ENCODE measurements around the gene ZDHHC11. TPM values are rescaled to one million over a fixed set of nuclear protein-coding genes. Genes with fewer than 3 reads are reported as not detected.
A peak's percentile ranks its signal among the peaks of the same experiment; 100 is the strongest.
"Not testable (repeated sequence)": the region's sequence is repeated elsewhere in the genome, so short reads cannot be mapped to it uniquely, and the experiment has no call there.

The ZDHHC11 gene
- total RNA-seq, 2 donors from 2014 or later, result 4.7 to 10.9 TPM

GRCh38 chr5:856531-857425, 6.0 kb upstream of the ZDHHC11 start:
- no peaks in the 10 kb centered on the region for H3K9me3 ChIP-seq
- H3K4me1 ChIP-seq, result no peaks in the 10 kb centered on the region
- H3K27me3 ChIP-seq, result no peaks in the 10 kb centered on the region
- no peak for TF ChIP-seq CTCF (IDR thresholded peaks at IDR 0.05)
- TF ChIP-seq POLR2A (IDR thresholded peaks at IDR 0.05), result no peak
- ATAC-seq (no peak), DNase-seq (peak in 1 of 4 donors; percentile 3)
- 78 to 83% methylated on average over 11 to 16 of the region's 16 CpGs for WGBS, 2 donors
- no peaks in the 10 kb centered on the region for H3K36me3 ChIP-seq (replicated peaks in 1 of 2; ENCODE audit: insufficient read depth in 1 of 2, low read depth in 2 of 2)
- intact Hi-C loops (cut with DNase I), result no loop called here
- no peak overlapping the region for H3K4me3 ChIP-seq
- no peak overlapping the region for H3K27ac ChIP-seq

GRCh38 chr5:855771-856530, 5.2 kb upstream of the ZDHHC11 start:
- no peaks in the 10 kb centered on the region for H3K36me3 ChIP-seq (replicated peaks in 1 of 2; ENCODE audit: insufficient read depth in 1 of 2, low read depth in 2 of 2)
- intact Hi-C loops (cut with DNase I), result no loop called here
- H3K9me3 ChIP-seq, result no peaks in the 10 kb centered on the region
- H3K27ac ChIP-seq, result no peak overlapping the region
- TF ChIP-seq CTCF (IDR thresholded peaks at IDR 0.05), result no peak
- no peak for TF ChIP-seq POLR2A (IDR thresholded peaks at IDR 0.05)
- no peaks in the 10 kb centered on the region for H3K4me1 ChIP-seq
- no peak overlapping the region for H3K4me3 ChIP-seq
- DNase-seq, result peak in 2 of 4 donors; percentile 3 to 11
- WGBS, 2 donors, result 66 to 72% methylated on average over 21 of the region's 21 CpGs
- H3K27me3 ChIP-seq, result no peaks in the 10 kb centered on the region
- ATAC-seq, result no peak

- peak in 1 of 4 donors; percentile 5 for DNase-seq
- H3K9me3 ChIP-seq, result no peaks in the 10 kb centered on the region
- 78 to 80% methylated on average over 29 to 30 of the region's 32 CpGs for WGBS, 2 donors
- no peak overlapping the region for H3K27ac ChIP-seq
- H3K27me3 ChIP-seq, result no peaks in the 10 kb centered on the region
- H3K36me3 ChIP-seq (replicated peaks in 1 of 2; ENCODE audit: insufficient read depth in 1 of 2, low read depth in 2 of 2), result no peaks in the 10 kb centered on the region
- ATAC-seq, result no peak
- no peak overlapping the region for H3K4me3 ChIP-seq
- TF ChIP-seq CTCF (IDR thresholded peaks at IDR 0.05), result no peak
- no peak for TF ChIP-seq POLR2A (IDR thresholded peaks at IDR 0.05)
- H3K4me1 ChIP-seq, result no peaks in the 10 kb centered on the region
- intact Hi-C loops (cut with DNase I), result no loop called here
Measured at GRCh38 chr5:854966-855743, 4.4 kb upstream of the ZDHHC11 start.

- H3K27me3 ChIP-seq, result no peaks in the 10 kb centered on the region
Measured at GRCh38 chr5:854217-854616, 3.4 kb upstream of the ZDHHC11 start.

GRCh38 chr5:853416-854090, 2.8 kb upstream of the ZDHHC11 start:
- H3K4me1 ChIP-seq; H3K9me3 ChIP-seq; H3K36me3 ChIP-seq (replicated peaks in 1 of 2; ENCODE audit: insufficient read depth in 1 of 2, low read depth in 2 of 2); intact Hi-C loops (cut with DNase I); H3K27ac ChIP-seq; ATAC-seq; H3K27me3 ChIP-seq; H3K4me3 ChIP-seq: not testable (repeated sequence)
- DNase-seq, result peak in 1 of 4 donors; percentile 8
- 64 to 71% methylated on average over 14 to 18 of the region's 18 CpGs for WGBS, 2 donors

More at GRCh38 chr5:854217-854616, 3.4 kb upstream of the ZDHHC11 start:
- ATAC-seq (no peak), DNase-seq (peak in 1 of 4 donors; percentile 9)
- H3K4me3 ChIP-seq, result no peak overlapping the region
- H3K4me1 ChIP-seq, result no peaks in the 10 kb centered on the region
- no peak for TF ChIP-seq POLR2A (IDR thresholded peaks at IDR 0.05)
- TF ChIP-seq CTCF (IDR thresholded peaks at IDR 0.05), result no peak
- no peaks in the 10 kb centered on the region for H3K9me3 ChIP-seq
- 64% methylated on average over 10 to 13 of the region's 13 CpGs for WGBS, 2 donors
- no peaks in the 10 kb centered on the region for H3K36me3 ChIP-seq (replicated peaks in 1 of 2; ENCODE audit: insufficient read depth in 1 of 2, low read depth in 2 of 2)
- intact Hi-C loops (cut with DNase I), result no loop called here
- no peak overlapping the region for H3K27ac ChIP-seq
